ENCODE results near the gene CLTA. TPM values are rescaled to one million over a fixed set of nuclear protein-coding genes. Genes with fewer than 3 reads are reported as not detected.

CLTA gene
- total and polyA plus RNA-seq, 10 of the 15 experiments (the other 5 are each of a cell fraction or from before 2014, with no cell fraction given) = 49.0 to 241 (median 168) TPM

GRCh38 chr9:36150574-36151315, 40.0 kb upstream of the CLTA start:
- 81% methylated on average over 4 of the region's 4 CpGs for WGBS (ENCODE audit: insufficient coverage, insufficient replicate concordance, low lambda C conversion rate, missing lambda C conversion rate)
- CTCF ChIA-PET = interaction anchor here (1.2 kb wide), 1 partner anchor 49 kb away, joined by 5 read pairs; no protein-coding TSS in a partner anchor
- Histone ChIP-seq H2AFZ (ENCODE audit: control insufficient read depth, low read depth, low read length) (no peak overlapping the region), H3K4me1 (ENCODE audit: control insufficient read depth, insufficient read depth, low read length) (peaks cover 56% of the 10 kb centered on the region), H3K9ac (ENCODE audit: control insufficient read depth, insufficient read depth, low read length) (peak overlapping the region; percentile 24; the same call in 1 of the 2 replicates), H3K9me3 (replicated peaks; ENCODE audit: control insufficient read depth, insufficient read depth, low read length) (peaks cover 4% of the 10 kb centered on the region; the same call in 1 of the 3 replicates), H3K4me2 (ENCODE audit: control insufficient read depth, insufficient read depth) (no peak overlapping the region), H3K27me3 (replicated peaks in 1 of 2; ENCODE audit: control insufficient read depth in 2 of 2, insufficient read depth in 2 of 2, low read length in 1 of 2) (no peaks in the 10 kb centered on the region), H3K27ac (ENCODE audit: control insufficient read depth, insufficient read depth) (no peak overlapping the region), H4K20me1 (ENCODE audit: control insufficient read depth, insufficient read depth) (no peaks in the 10 kb centered on the region), H3K36me3 (ENCODE audit: control insufficient read depth in 2 of 2, insufficient read depth in 2 of 2, low read length in 1 of 2) (no peaks in the 10 kb centered on the region), H3K79me2 (ENCODE audit: control insufficient read depth, insufficient read depth, low read length) (no peaks in the 10 kb centered on the region), H3K4me3 (no peak overlapping the region)
- RAD21 ChIA-PET (ENCODE audit: unreplicated experiment) = interaction anchor here (2.0 kb wide), 1 partner anchor 16 kb away, joined by 5 read pairs; no protein-coding TSS in a partner anchor
- no peak for ATAC-seq
- POLR2A ChIA-PET = no interaction called here
- DNase-seq (ENCODE audit: low read depth, low spot score) = no peak
- SMC1A ChIA-PET (ENCODE audit: uncharacterized antibody, unreplicated experiment) = interaction anchor here (1.0 to 1.6 kb wide), 2 partner anchors 14 to 48 kb away, joined by 4 to 5 read pairs; no protein-coding TSS in a partner anchor
- no peak for FAIRE-seq
- BruUV-seq (replicated peaks) = no TSS peak
- in situ Hi-C loops (cut with MboI) = no loop called here
- intact Hi-C loops (cut with micrococcal nuclease; ENCODE audit: unreplicated experiment) = no loop called here
- TF ChIP-seq FOXM1 (IDR thresholded peaks at IDR 0.05; ENCODE audit: low read depth, low read length) (no peak), ZZZ3 (IDR thresholded peaks at IDR 0.05; ENCODE audit: control insufficient read depth, insufficient read length, low read depth) (no peak)

GRCh38 chr9:36151316-36152210, 39.2 kb upstream of the CLTA start:
- FAIRE-seq (peak; percentile 86), ATAC-seq (peak; percentile 89), DNase-seq (ENCODE audit: low read depth, low spot score) (peak; percentile 72)
- intact Hi-C loops (cut with micrococcal nuclease; ENCODE audit: unreplicated experiment) = no loop called here
- BruUV-seq (replicated peaks) = no TSS peak
- Histone ChIP-seq H2AFZ (ENCODE audit: control insufficient read depth, low read depth, low read length) (peak overlapping the region; percentile 84), H3K36me3 (ENCODE audit: control insufficient read depth in 2 of 2, insufficient read depth in 2 of 2, low read length in 1 of 2) (no peaks in the 10 kb centered on the region), H3K4me2 (ENCODE audit: control insufficient read depth, insufficient read depth) (peak overlapping the region; percentile 97), H3K9me3 (replicated peaks; ENCODE audit: control insufficient read depth, insufficient read depth, low read length) (no peaks in the 10 kb centered on the region; the same call in 2 of the 3 replicates), H3K4me1 (ENCODE audit: control insufficient read depth, insufficient read depth, low read length) (peaks cover 56% of the 10 kb centered on the region), H3K9ac (ENCODE audit: control insufficient read depth, insufficient read depth, low read length) (peak overlapping the region; percentile 46), H3K79me2 (ENCODE audit: control insufficient read depth, insufficient read depth, low read length) (no peaks in the 10 kb centered on the region), H4K20me1 (ENCODE audit: control insufficient read depth, insufficient read depth) (no peaks in the 10 kb centered on the region), H3K27me3 (replicated peaks in 1 of 2; ENCODE audit: control insufficient read depth in 2 of 2, insufficient read depth in 2 of 2, low read length in 1 of 2) (no peaks in the 10 kb centered on the region), H3K27ac (ENCODE audit: control insufficient read depth, insufficient read depth) (peak overlapping the region; percentile 74), H3K4me3 (peak overlapping the region; percentile 38)
- RAD21 ChIA-PET (ENCODE audit: unreplicated experiment) = interaction anchor here (0.6 to 2.0 kb wide), 2 partner anchors 10 to 15 kb away, joined by 3 to 5 read pairs; no protein-coding TSS in a partner anchor
- POLR2A ChIA-PET = no interaction called here
- CTCF ChIA-PET = interaction anchor here (1.1 kb wide), 2 partner anchors 8 to 12 kb away, joined by 4 read pairs; no protein-coding TSS in a partner anchor
- in situ Hi-C loops (cut with MboI) = no loop called here
- SMC1A ChIA-PET (ENCODE audit: uncharacterized antibody, unreplicated experiment) = interaction anchor here (1.6 kb wide), 1 partner anchor 48 kb away, joined by 5 read pairs; no protein-coding TSS in a partner anchor
- WGBS (ENCODE audit: insufficient coverage, insufficient replicate concordance, low lambda C conversion rate, missing lambda C conversion rate) = 20% methylated on average over 14 of the region's 14 CpGs
- TF ChIP-seq BMI1 (IDR thresholded peaks at IDR 0.05; ENCODE audit: borderline replicate concordance) = no peak
- TF ChIP-seq PAX5 (IDR thresholded peaks at IDR 0.05; ENCODE audit: borderline replicate concordance, low read depth, low read length) = peak; percentile 86; the same call in 1 of the 2 replicates
- no peak for TF ChIP-seq PBX3 (IDR thresholded peaks at IDR 0.05; ENCODE audit: insufficient replicate concordance, low read depth, low read length)
- TF ChIP-seq YY1 (IDR thresholded peaks at IDR 0.05; ENCODE audit: low read depth, low read length) = peak; percentile 76
- TF ChIP-seq ZBED1 (IDR thresholded peaks at IDR 0.05; ENCODE audit: borderline replicate concordance) = no peak; the same call in 1 of the 2 replicates
